ENCODE data around the gene PRUNE2.
"Not testable (repeated sequence)": the region's sequence is repeated elsewhere in the genome, so short reads cannot be mapped to it uniquely, and the experiment has no call there.

The PRUNE2 gene

GRCh38 chr9:76873056-76873792 lies 32.7 kb downstream of the PRUNE2 start:
- ChIA-PET CTCF (no interaction called here), POLR2A (no interaction called here)
- TF ChIP-seq FOXM1 (IDR thresholded peaks at IDR 0.05; ENCODE audit: borderline replicate concordance) = no peak
- TF ChIP-seq SUZ12 (IDR thresholded peaks at IDR 0.05) = no peak
- no peak for DNase-seq (ENCODE audit: extremely low spot score)

GRCh38 chr9:76868897-76869296 lies 37.0 kb downstream of the PRUNE2 start:
- TF ChIP-seq PKNOX1 (IDR thresholded peaks at IDR 0.05) = peak; percentile 29
- TF ChIP-seq SUZ12 (IDR thresholded peaks at IDR 0.05) = no peak
- no peak for TF ChIP-seq HDGF (IDR thresholded peaks at IDR 0.05; ENCODE audit: borderline replicate concordance)
- no peak for TF ChIP-seq FOXK2 (IDR thresholded peaks at IDR 0.05)
- no peak for TF ChIP-seq FOXA1 (IDR thresholded peaks at IDR 0.05)
- ChIA-PET POLR2A (no interaction called here), CTCF (no interaction called here)
- DNase-seq (ENCODE audit: extremely low spot score) = no peak

- CTCF ChIA-PET = interaction anchor here (0.7 kb wide), 1 partner anchor 39 kb away, joined by 4 read pairs; no protein-coding TSS in a partner anchor
- DNase-seq (ENCODE audit: extremely low spot score) = no peak
- no peak for TF ChIP-seq TARDBP (IDR thresholded peaks at IDR 0.05)
- TF ChIP-seq FOXK2 (IDR thresholded peaks at IDR 0.05) = no peak
- TF ChIP-seq ARNT (IDR thresholded peaks at IDR 0.05) = no peak
- no peak for TF ChIP-seq LEF1 (IDR thresholded peaks at IDR 0.05; ENCODE audit: borderline replicate concordance)
- TF ChIP-seq HDGF (IDR thresholded peaks at IDR 0.05; ENCODE audit: borderline replicate concordance) = no peak
- no peak for TF ChIP-seq ZNF384 (IDR thresholded peaks at IDR 0.05)
- TF ChIP-seq PKNOX1 (IDR thresholded peaks at IDR 0.05) = no peak
- TF ChIP-seq CTBP1 (IDR thresholded peaks at IDR 0.05; ENCODE audit: borderline replicate concordance) = no peak
- POLR2A ChIA-PET = no interaction called here
Observed at GRCh38 chr9:76866689-76867088, 39.2 kb downstream of the PRUNE2 start.

- TF ChIP-seq ZNF384 (IDR thresholded peaks at IDR 0.05) (no peak), FOXA1 (IDR thresholded peaks at IDR 0.05) (no peak), SUZ12 (IDR thresholded peaks at IDR 0.05) (no peak)
- POLR2A ChIA-PET = no interaction called here
- CTCF ChIA-PET = no interaction called here
- no peak for DNase-seq (ENCODE audit: extremely low spot score)
Observed at GRCh38 chr9:76863832-76864231, 42.1 kb downstream of the PRUNE2 start.

GRCh38 chr9:76859860-76860259 lies 46.1 kb downstream of the PRUNE2 start:
- POLR2A ChIA-PET = no interaction called here
- CTCF ChIA-PET = no interaction called here
- DNase-seq (ENCODE audit: extremely low spot score) = no peak
- TF ChIP-seq SUZ12 (IDR thresholded peaks at IDR 0.05) = no peak
- no peak for TF ChIP-seq TARDBP (IDR thresholded peaks at IDR 0.05)

- DNase-seq (ENCODE audit: extremely low spot score); POLR2A ChIA-PET; CTCF ChIA-PET: not testable (repeated sequence)
Observed at GRCh38 chr9:76858248-76858647, 47.7 kb downstream of the PRUNE2 start.

- CTCF ChIA-PET = no interaction called here
- TF ChIP-seq CTBP1 (IDR thresholded peaks at IDR 0.05; ENCODE audit: borderline replicate concordance) (no peak), HDGF (IDR thresholded peaks at IDR 0.05; ENCODE audit: borderline replicate concordance) (no peak), NFRKB (IDR thresholded peaks at IDR 0.05) (no peak), TARDBP (IDR thresholded peaks at IDR 0.05) (no peak), FOXM1 (IDR thresholded peaks at IDR 0.05; ENCODE audit: borderline replicate concordance) (no peak), ZNF384 (IDR thresholded peaks at IDR 0.05) (no peak), FOXK2 (IDR thresholded peaks at IDR 0.05) (no peak), FOXA1 (IDR thresholded peaks at IDR 0.05) (no peak), L3MBTL2 (conservative IDR thresholded peaks at IDR 0.05) (no peak), ARNT (IDR thresholded peaks at IDR 0.05) (no peak), SP1 (IDR thresholded peaks at IDR 0.05) (no peak), SUZ12 (IDR thresholded peaks at IDR 0.05) (no peak), ELF4 (IDR thresholded peaks at IDR 0.05) (no peak), BHLHE40 (IDR thresholded peaks at IDR 0.05; ENCODE audit: borderline replicate concordance) (no peak), PKNOX1 (IDR thresholded peaks at IDR 0.05) (no peak), LEF1 (IDR thresholded peaks at IDR 0.05; ENCODE audit: borderline replicate concordance) (no peak)
Observed at GRCh38 chr9:76856016-76856415, 49.9 kb downstream of the PRUNE2 start.

GRCh38 chr9:76855015-76855414 lies 50.9 kb downstream of the PRUNE2 start:
- no peak for DNase-seq (ENCODE audit: extremely low spot score)
- POLR2A ChIA-PET = no interaction called here
- no peak for TF ChIP-seq ELF4 (IDR thresholded peaks at IDR 0.05)
- TF ChIP-seq SUZ12 (IDR thresholded peaks at IDR 0.05) = no peak
- TF ChIP-seq FOXM1 (IDR thresholded peaks at IDR 0.05; ENCODE audit: borderline replicate concordance) = no peak
- TF ChIP-seq TARDBP (IDR thresholded peaks at IDR 0.05) = no peak
- CTCF ChIA-PET = no interaction called here

More at GRCh38 chr9:76856016-76856415, 49.9 kb downstream of the PRUNE2 start:
- no peak for DNase-seq (ENCODE audit: extremely low spot score)
- POLR2A ChIA-PET = no interaction called here

Data from HEK293T (cell line).